Gastroesophageal sphincter (tissue), 3 donors: ENCODE data around the gene EEF2.

Experiments used
- POLR2AphosphoS5 ChIP-seq: sonication (generic); formaldehyde crosslinking; IDR thresholded peaks from one replicate; pipeline ENCODE4 v1.6.1; 2017; ENCODE audit warnings: antibody characterized with exemption
- TF ChIP-seq, protein P1 (sequence below), 4 experiments: fragments of 200-600 bp in 2 of 4; fragments of 450-650 bp in 2 of 4; sonication (generic) in 1 of 4; IDR thresholded peaks; one replicate each; pipeline ENCODE4 v1.5.1; 2017 to 2019; ENCODE audit warnings: antibody characterized with exemption in 4 of 4, mild to moderate bottlenecking in 2 of 4, moderate library complexity in 2 of 4

DNA sequence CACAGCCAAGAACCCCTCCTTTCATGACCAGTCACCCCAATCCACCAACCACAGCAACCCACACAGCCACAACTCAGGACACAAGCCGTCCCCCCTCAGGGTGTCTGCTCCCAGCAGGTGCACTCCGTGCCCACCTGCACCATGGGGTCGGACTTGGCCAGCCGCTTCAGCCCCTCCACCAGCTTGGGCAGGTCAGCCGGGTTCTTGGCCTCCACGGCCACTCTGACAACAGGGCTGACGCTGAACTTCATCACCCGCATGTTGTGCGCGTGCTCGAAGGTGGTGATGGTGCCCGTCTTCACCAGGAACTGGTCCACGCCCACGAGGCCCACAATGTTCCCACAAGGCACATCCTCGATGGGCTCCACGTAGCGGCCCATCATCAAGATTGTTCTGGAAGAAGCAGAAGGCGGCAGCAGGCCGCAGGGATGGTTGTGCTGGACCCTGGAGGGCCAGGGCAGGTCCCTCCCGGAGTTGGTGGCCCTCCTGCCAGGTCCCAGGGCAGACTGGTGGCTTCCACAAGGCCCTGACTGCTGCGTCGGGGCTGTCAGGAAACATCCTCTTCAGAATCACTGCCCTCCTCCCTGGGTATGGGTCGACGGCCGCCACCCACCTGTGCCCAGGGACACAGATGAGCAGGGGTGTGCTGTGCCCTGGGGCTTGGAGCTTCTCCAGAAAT lies 5.5 kb downstream of the EEF2 start:
- TF ChIP-seq, protein P1, sequence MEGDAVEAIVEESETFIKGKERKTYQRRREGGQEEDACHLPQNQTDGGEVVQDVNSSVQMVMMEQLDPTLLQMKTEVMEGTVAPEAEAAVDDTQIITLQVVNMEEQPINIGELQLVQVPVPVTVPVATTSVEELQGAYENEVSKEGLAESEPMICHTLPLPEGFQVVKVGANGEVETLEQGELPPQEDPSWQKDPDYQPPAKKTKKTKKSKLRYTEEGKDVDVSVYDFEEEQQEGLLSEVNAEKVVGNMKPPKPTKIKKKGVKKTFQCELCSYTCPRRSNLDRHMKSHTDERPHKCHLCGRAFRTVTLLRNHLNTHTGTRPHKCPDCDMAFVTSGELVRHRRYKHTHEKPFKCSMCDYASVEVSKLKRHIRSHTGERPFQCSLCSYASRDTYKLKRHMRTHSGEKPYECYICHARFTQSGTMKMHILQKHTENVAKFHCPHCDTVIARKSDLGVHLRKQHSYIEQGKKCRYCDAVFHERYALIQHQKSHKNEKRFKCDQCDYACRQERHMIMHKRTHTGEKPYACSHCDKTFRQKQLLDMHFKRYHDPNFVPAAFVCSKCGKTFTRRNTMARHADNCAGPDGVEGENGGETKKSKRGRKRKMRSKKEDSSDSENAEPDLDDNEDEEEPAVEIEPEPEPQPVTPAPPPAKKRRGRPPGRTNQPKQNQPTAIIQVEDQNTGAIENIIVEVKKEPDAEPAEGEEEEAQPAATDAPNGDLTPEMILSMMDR (IDR thresholded peaks at IDR 0.05), result no peak
- TF ChIP-seq POLR2AphosphoS5, result no peak
